GM12801 (cell line): Measurements from ENCODE around the gene RDH14.

Source experiments
- CTCF ChIP-seq: IDR thresholded peaks from one replicate; pipeline ENCODE4 v1.5.1; 2011; ENCODE audit warnings: control low read depth; ENCODE audit not compliant: insufficient read length; ENCODE audit errors: extremely low read depth

Gene RDH14

DNA sequence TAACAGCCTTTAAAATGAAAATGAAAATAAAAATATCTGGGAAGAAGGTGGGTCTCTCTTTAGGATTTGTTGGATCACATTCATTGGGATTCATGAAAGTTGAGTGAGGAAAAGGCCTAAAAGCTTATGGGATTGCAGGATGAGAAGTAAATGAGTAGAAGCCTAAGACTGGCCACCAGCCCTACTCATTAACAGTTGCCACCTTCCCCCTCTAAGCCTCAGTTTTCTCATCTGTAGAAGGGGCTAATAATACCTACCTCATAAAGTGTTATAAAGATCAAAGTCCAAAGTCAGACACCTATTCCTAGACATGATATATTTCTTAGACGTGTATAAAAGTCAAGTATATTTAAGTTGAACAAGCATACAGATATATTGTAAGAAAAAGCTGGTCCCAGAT is 23.8 kb downstream of the RDH14 start:
- no peak for TF ChIP-seq CTCF

DNA sequence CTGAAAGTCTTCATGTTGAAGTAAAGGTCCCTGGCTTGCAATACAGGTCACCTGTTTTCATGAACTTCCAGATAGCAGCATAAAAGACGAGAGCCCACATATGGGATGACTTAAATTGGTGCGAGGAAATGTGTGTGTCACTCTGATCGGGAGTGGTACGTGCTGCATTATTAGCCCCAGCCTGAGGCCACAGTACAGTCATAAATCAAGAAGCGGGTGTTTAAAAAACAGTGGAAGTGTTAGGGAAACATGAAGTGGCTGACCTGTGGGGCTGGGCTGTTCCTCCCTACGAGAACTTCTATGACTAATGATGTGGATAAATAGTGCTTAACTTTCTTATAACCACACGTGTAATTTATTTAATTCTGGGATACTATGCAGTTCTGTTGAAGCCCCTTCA is 24.4 kb downstream of the RDH14 start:
- no peak for TF ChIP-seq CTCF

- no peak for TF ChIP-seq CTCF
Observed at GRCh38 chr2:18531194-18531593, 29.3 kb downstream of the RDH14 start.

DNA sequence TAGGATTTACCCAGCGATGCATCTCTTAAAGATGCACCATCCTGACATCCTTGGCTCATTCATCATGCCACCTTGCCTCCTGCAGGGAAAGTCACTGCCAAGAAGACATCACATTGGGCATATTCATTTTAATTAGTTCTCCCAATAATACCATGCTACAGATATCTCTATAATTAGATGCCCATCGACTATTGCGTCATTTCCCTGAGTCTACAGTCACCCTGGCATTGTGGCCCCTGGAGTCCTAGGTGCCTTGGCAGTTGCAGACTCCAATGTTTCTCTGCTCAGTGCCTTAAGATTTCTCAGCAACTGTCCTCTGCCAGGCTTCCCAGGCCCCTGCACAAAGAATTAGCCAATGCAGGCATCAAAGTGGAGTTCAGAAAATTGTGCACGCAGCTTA is 32.6 kb downstream of the RDH14 start:
- TF ChIP-seq CTCF = no peak

DNA sequence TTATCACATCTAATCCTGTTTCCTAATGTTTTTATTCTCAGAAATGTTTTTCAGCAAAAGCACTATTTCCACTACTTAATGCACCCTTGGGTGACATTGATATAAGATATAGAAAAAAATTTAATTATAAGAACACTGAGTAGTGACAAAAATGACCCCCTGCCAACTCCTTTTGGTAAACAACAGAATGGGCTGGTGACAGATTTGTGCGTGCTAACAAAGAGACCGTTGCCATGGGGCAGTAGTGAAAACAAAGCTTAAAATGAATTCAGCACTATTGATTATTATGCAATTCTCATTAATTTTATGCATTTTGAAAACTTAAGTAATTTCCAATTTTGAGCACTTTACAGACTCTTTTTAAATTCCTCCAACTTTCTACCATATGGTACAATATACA is 33.1 kb downstream of the RDH14 start:
- no peak for TF ChIP-seq CTCF

GRCh38 chr2:18526429-18526828 is 34.0 kb downstream of the RDH14 start:
- no peak for TF ChIP-seq CTCF

DNA sequence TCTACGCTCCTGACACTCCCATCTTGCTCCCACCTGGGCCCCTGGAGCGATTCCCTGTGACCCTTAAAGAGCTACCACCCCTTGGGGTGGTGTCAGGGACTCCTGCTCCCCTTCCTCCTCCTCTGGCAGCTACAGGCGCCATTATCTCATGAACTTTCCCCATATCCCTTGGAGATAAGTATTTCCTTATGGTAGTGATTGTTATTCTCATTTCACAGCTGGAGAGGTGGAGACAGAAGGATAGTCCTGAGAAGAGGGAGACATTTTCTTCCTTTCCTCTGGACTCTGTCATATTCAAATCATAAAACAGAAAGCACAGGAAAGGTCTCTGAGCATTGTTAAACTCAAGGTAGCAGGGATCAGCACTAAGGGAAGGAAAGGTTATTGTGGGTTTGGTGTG is 34.6 kb downstream of the RDH14 start:
- no peak for TF ChIP-seq CTCF

GRCh38 chr2:18525236-18525635 is 35.2 kb downstream of the RDH14 start:
- no peak for TF ChIP-seq CTCF
